Keratinocyte (primary cell): Measurements from ENCODE around the gene TPRG1L. TPM values are rescaled to one million over a fixed set of nuclear protein-coding genes. Genes with fewer than 3 reads are reported as not detected.

Experiments used
- DNase-seq: peaks from one replicate; pipeline ENCODE4 v3.0.0-alpha.2; 2011; ENCODE audit warnings: low read depth, missing footprints, low spot score
- FAIRE-seq: peaks from 2 replicates; lab custom pipeline; 2011; peaks lifted over from hg19 to GRCh38; lab: Jason Lieb, UNC
- H2AFZ ChIP-seq: 2 replicates; pipeline ENCODE4 v1.6.0; 2012; ENCODE audit warnings: low read length, control low read depth, inconsistent platforms; ENCODE audit not compliant: control insufficient read depth
- H3K27ac ChIP-seq: 2 replicates; pipeline ENCODE4 v1.5.1; 2011; ENCODE audit warnings: low read length; ENCODE audit not compliant: control insufficient read depth, insufficient read depth
- H3K27me3 ChIP-seq: 3 replicates; pipeline ENCODE4 v1.6.0; 2011; ENCODE audit warnings: low read length; ENCODE audit not compliant: control insufficient read depth, insufficient read depth; ENCODE audit errors: extremely low read depth
- H3K36me3 ChIP-seq, 2 experiments: 2 replicates in 1 of 2; 3 replicates in 1 of 2; pipeline ENCODE4 v1.5.1; 2011; ENCODE audit warnings: low read length in 2 of 2, mild to moderate bottlenecking in 1 of 2; ENCODE audit not compliant: control insufficient read depth in 2 of 2, insufficient read depth in 2 of 2; ENCODE audit errors: extremely low read depth in 1 of 2
- H3K4me1 ChIP-seq: 3 replicates; pipeline ENCODE4 v1.5.1; 2011; ENCODE audit warnings: low read length; ENCODE audit not compliant: control insufficient read depth, insufficient read depth; ENCODE audit errors: extremely low read depth
- H3K4me2 ChIP-seq: 3 replicates; pipeline ENCODE4 v1.6.0; 2011; ENCODE audit warnings: low read depth, low read length; ENCODE audit not compliant: control insufficient read depth, insufficient read depth; ENCODE audit errors: extremely low read depth
- H3K4me3 ChIP-seq, 3 experiments: fragments of 200-600 bp in 1 of 3; sonication (generic) in 1 of 3; 2 replicates in 2 of 3; 3 replicates in 1 of 3; pipeline ENCODE4 v1.5.1; 2011 to 2016; ENCODE audit warnings: low read length in 3 of 3, mild to moderate bottlenecking in 3 of 3, control low read depth in 2 of 3, inconsistent platforms in 1 of 3, low read depth in 1 of 3, mixed read lengths in 1 of 3, mixed run types in 1 of 3, moderate library complexity in 1 of 3; ENCODE audit not compliant: control insufficient read depth in 2 of 3, insufficient read depth in 2 of 3; ENCODE audit errors: extremely low read depth in 1 of 3
- H3K79me2 ChIP-seq: 2 replicates; pipeline ENCODE4 v1.6.0; 2012; ENCODE audit warnings: low read length; ENCODE audit not compliant: control insufficient read depth, insufficient read depth
- H3K9ac ChIP-seq: 3 replicates; pipeline ENCODE4 v1.6.0; 2011; ENCODE audit warnings: low read length; ENCODE audit not compliant: control insufficient read depth, insufficient read depth; ENCODE audit errors: extremely low read depth
- H3K9me1 ChIP-seq: 3 replicates; pipeline ENCODE4 v1.6.0; 2011; ENCODE audit warnings: low read length; ENCODE audit not compliant: control insufficient read depth, insufficient read depth; ENCODE audit errors: extremely low read depth
- H3K9me3 ChIP-seq: 2 replicates; pipeline ENCODE4 v1.5.1; 2012; ENCODE audit warnings: low read depth, low read length; ENCODE audit not compliant: control insufficient read depth
- H4K20me1 ChIP-seq: 3 replicates; pipeline ENCODE4 v1.6.0; 2011; ENCODE audit warnings: low read length; ENCODE audit not compliant: control insufficient read depth, insufficient read depth; ENCODE audit errors: extremely low read depth
- CTCF ChIP-seq, 3 experiments: IDR thresholded peaks in 1 of 3; conservative IDR thresholded peaks in 1 of 3; optimal IDR thresholded peaks in 1 of 3; 2 replicates in 2 of 3; 3 replicates in 1 of 3; pipeline versions ENCODE3 to v1.5.1; 2011; ENCODE audit warnings: low read length in 3 of 3, mild to moderate bottlenecking in 3 of 3, moderate library complexity in 2 of 3, control low read depth in 1 of 3, inconsistent platforms in 1 of 3; ENCODE audit not compliant: insufficient read depth in 2 of 3; ENCODE audit errors: extremely low read depth in 1 of 3
- EZH2 ChIP-seq: IDR thresholded peaks from one replicate; pipeline ENCODE4 v1.6.1; 2012; ENCODE audit warnings: inconsistent platforms, mild to moderate bottlenecking, low read length, moderate library complexity
- dilution Hi-C: fragments of 300-500 bp; cut with MboI; formaldehyde crosslinking; loops from one replicate; pipeline ENCODE4 v1.7.0; 2020; ENCODE audit warnings: low sequenced_read_pairs; ENCODE audit not compliant: extremely low pct_ligation_motif_present
- polyA plus RNA-seq, 5 experiments: library from polyadenylated mRNA; depleted of rRNA in 3 of 5; stranded (reverse) in 3 of 5; stranded (forward) in 1 of 5; unstranded in 1 of 5; fragments of >200 nt; gene quantifications; 1 replicate in 1 of 5; 2 replicates in 3 of 5; 3 replicates in 1 of 5; pipeline versions ENCODE4 v1.2.1 to v1.2.3, GENCODE V29; 2011 to 2012; ENCODE audit warnings: missing spikeins in 2 of 5, low read depth in 1 of 5, low replicate concordance in 1 of 5

TPRG1L gene
- polyA plus RNA-seq, 1 donor (not counting 4 experiments of a cell fraction or from before 2014, with no cell fraction given): 57.4 TPM

DNA sequence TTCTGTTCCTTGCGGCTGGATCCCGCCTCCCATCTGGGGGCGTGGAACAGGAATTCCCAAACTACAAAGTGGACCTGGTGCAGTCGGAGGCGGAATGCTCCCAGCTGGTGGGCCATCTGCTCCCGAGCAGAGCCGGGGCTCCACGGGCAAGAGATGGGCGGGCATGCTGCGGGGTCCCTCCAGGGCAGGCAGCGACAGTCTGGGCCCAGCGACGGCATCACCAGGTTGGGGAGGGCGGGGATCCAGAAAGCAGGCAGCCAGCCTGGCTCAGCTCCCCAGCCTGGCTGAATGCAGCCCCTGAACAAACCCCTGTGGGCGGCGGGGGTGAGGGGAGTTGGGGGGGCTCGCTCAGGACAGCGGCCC is 17.1 kb upstream of the TPRG1L start:
- no peak for FAIRE-seq
- H3K36me3 ChIP-seq: no peaks in the 10 kb centered on the region
- peaks cover 27% of the 10 kb centered on the region for H3K27me3 ChIP-seq
- no peak overlapping the region for H3K4me2 ChIP-seq
- DNase-seq: no peak
- no peaks in the 10 kb centered on the region for H4K20me1 ChIP-seq
- H3K9me1 ChIP-seq: no peaks in the 10 kb centered on the region
- H3K4me1 ChIP-seq: no peaks in the 10 kb centered on the region
- no peaks in the 10 kb centered on the region for H3K9me3 ChIP-seq
- dilution Hi-C loops: no loop called here
- no peak overlapping the region for H3K4me3 ChIP-seq
- TF ChIP-seq EZH2: no peak
- TF ChIP-seq CTCF (optimal IDR thresholded peaks at IDR 0.05 in 1 of 3, IDR thresholded peaks at IDR 0.05 in 1 of 3, conservative IDR thresholded peaks at IDR 0.05 in 1 of 3; ENCODE audit: extremely low read depth in 1 of 3, insufficient read depth in 2 of 3, low read length in 3 of 3): no peak
- no peak overlapping the region for H3K27ac ChIP-seq
- H3K79me2 ChIP-seq: no peaks in the 10 kb centered on the region
- no peak overlapping the region for H2AFZ ChIP-seq
- H3K9ac ChIP-seq: no peak overlapping the region

- TF ChIP-seq CTCF (optimal IDR thresholded peaks at IDR 0.05 in 1 of 3, IDR thresholded peaks at IDR 0.05 in 1 of 3, conservative IDR thresholded peaks at IDR 0.05 in 1 of 3; ENCODE audit: extremely low read depth in 1 of 3, insufficient read depth in 2 of 3, low read length in 3 of 3): no peak
- TF ChIP-seq EZH2: no peak
- FAIRE-seq (no peak), DNase-seq (no peak)
- Histone ChIP-seq H3K36me3 (no peaks in the 10 kb centered on the region), H2AFZ (no peak overlapping the region), H3K9me3 (no peaks in the 10 kb centered on the region), H3K4me2 (no peak overlapping the region), H3K4me3 (no peak overlapping the region), H3K27me3 (peaks cover 27% of the 10 kb centered on the region), H3K79me2 (no peaks in the 10 kb centered on the region), H3K27ac (no peak overlapping the region), H3K9me1 (no peaks in the 10 kb centered on the region), H4K20me1 (no peaks in the 10 kb centered on the region), H3K4me1 (peaks cover 1% of the 10 kb centered on the region), H3K9ac (no peak overlapping the region)
- dilution Hi-C loops: no loop called here
Observed at GRCh38 chr1:3608154-3608553, 16.7 kb upstream of the TPRG1L start.
